SK-N-SH (cell line): ENCODE results near the gene AKT2. TPM values are rescaled to one million over a fixed set of nuclear protein-coding genes. Genes with fewer than 3 reads are reported as not detected.

Source experiments
- CTCF ChIA-PET: fragments of 300-600, 350-600 bp; formaldehyde crosslinking; extraction: SDS; loops from one replicate; lab custom pipeline; 2021; lab: Yijun Ruan, JAX
- POLR2A ChIA-PET: fragments of 350-600 bp; sonication (Branson Sonifier 250); formaldehyde crosslinking; extraction: SDS; loops from one replicate; lab custom pipeline; 2020; ENCODE audit warnings: antibody characterized with exemption, inconsistent platforms; lab: Yijun Ruan, JAX
- DNase-seq: peaks from one replicate; pipeline ENCODE4 v3.0.0; 2012
- H2AFZ ChIP-seq: fragments of 200-600 bp; sonication (generic); 2 replicates; pipeline ENCODE4 v1.8.1; 2016; ENCODE audit warnings: antibody characterized with exemption, mild to moderate bottlenecking, low read depth
- H3F3A ChIP-seq: fragments of 200-600 bp; sonication (generic); replicated peaks from 2 replicates; pipeline ENCODE3; 2016; ENCODE audit warnings: antibody characterized with exemption, mild to moderate bottlenecking; ENCODE audit not compliant: insufficient read depth
- H3K27ac ChIP-seq, 2 experiments: fragments of 200-500 bp in 1 of 2; fragments of 200-600 bp in 1 of 2; sonication (Bioruptor generic) in 1 of 2; sonication (generic), shearing (Covaris generic) in 1 of 2; 2 replicates each; pipeline versions ENCODE4 v1.5.1 to v1.6.1; 2014 to 2016; ENCODE audit warnings: low read depth in 2 of 2, inconsistent platforms in 1 of 2, low read length in 1 of 2, mild to moderate bottlenecking in 1 of 2, mixed read lengths in 1 of 2
- H3K27me3 ChIP-seq: fragments of 200-600 bp; sonication (generic), shearing (Covaris generic); 2 replicates; pipeline ENCODE4 v1.6.1; 2016; ENCODE audit warnings: mixed run types; ENCODE audit not compliant: insufficient read depth
- H3K36me3 ChIP-seq, 2 experiments: fragments of 200-500 bp in 1 of 2; fragments of 200-600 bp in 1 of 2; sonication (Bioruptor generic) in 1 of 2; sonication (generic) in 1 of 2; replicated peaks in 1 of 2; 2 replicates each; pipeline versions ENCODE3 to v1.5.1; 2014 to 2016; ENCODE audit warnings: low read length in 1 of 2, mild to moderate bottlenecking in 1 of 2; ENCODE audit not compliant: insufficient read depth in 2 of 2, control insufficient read depth in 1 of 2
- H3K4me1 ChIP-seq, 2 experiments: fragments of 200-500 bp in 1 of 2; fragments of 200-600 bp in 1 of 2; sonication (Bioruptor generic) in 1 of 2; sonication (generic), shearing (Covaris generic) in 1 of 2; 2 replicates each; pipeline versions ENCODE4 v1.5.1 to v1.6.1; 2014 to 2016; ENCODE audit warnings: low read depth in 1 of 2, low read length in 1 of 2, mixed run types in 1 of 2; ENCODE audit not compliant: insufficient read depth in 2 of 2, control insufficient read depth in 1 of 2
- H3K4me2 ChIP-seq: fragments of 200-600 bp; sonication (generic), shearing (Covaris generic); 2 replicates; pipeline ENCODE4 v1.6.1; 2017; ENCODE audit warnings: mixed run types
- H3K4me3 ChIP-seq, 2 experiments: fragments of 200-500 bp in 1 of 2; fragments of 200-600 bp in 1 of 2; sonication (Bioruptor generic) in 1 of 2; sonication (generic), shearing (Covaris generic) in 1 of 2; 2 replicates each; pipeline versions ENCODE4 v1.5.1 to v1.8.1; 2014 to 2016; ENCODE audit warnings: low read depth in 2 of 2, inconsistent platforms in 1 of 2, low read length in 1 of 2, mild to moderate bottlenecking in 1 of 2, mixed read lengths in 1 of 2, moderate library complexity in 1 of 2
- H3K79me2 ChIP-seq: fragments of 200-600 bp; sonication (generic); 2 replicates; pipeline ENCODE4 v1.8.1; 2017; ENCODE audit warnings: mild to moderate bottlenecking; ENCODE audit not compliant: insufficient read depth
- H3K9ac ChIP-seq: fragments of 200-600 bp; sonication (generic); 2 replicates; pipeline ENCODE4 v1.6.1; 2017; ENCODE audit warnings: mixed run types
- H3K9me2 ChIP-seq: fragments of 200-600 bp; sonication (generic); 2 replicates; pipeline ENCODE4 v1.6.1; 2017; ENCODE audit warnings: mixed run types
- H3K9me3 ChIP-seq: fragments of 200-600 bp; sonication (generic); 2 replicates; pipeline ENCODE4 v1.6.1; 2017; ENCODE audit warnings: mixed run types, mild to moderate bottlenecking, moderate library complexity
- H4K20me1 ChIP-seq: fragments of 200-600 bp; sonication (generic); 2 replicates; pipeline ENCODE4 v1.6.1; 2017; ENCODE audit warnings: mild to moderate bottlenecking, mixed run types; ENCODE audit not compliant: insufficient read depth
- EP300 ChIP-seq, 2 experiments: IDR thresholded peaks; 2 replicates each; pipeline versions ENCODE4 v1.4.0 to v1.6.1; 2012; ENCODE audit warnings: borderline replicate concordance in 1 of 2, low read depth in 1 of 2, low read length in 1 of 2
- FOSL2 ChIP-seq: IDR thresholded peaks from 2 replicates; pipeline ENCODE4 v1.4.0; 2012; ENCODE audit warnings: low read depth, mild to moderate bottlenecking, moderate library complexity, borderline replicate concordance
- FOXJ3 ChIP-seq: sonication (generic); formaldehyde crosslinking; IDR thresholded peaks from 2 replicates; pipeline ENCODE4 v1.5.1; 2020; ENCODE audit warnings: mild to moderate bottlenecking, missing genetic modification reagents
- GABPA ChIP-seq: IDR thresholded peaks from 2 replicates; pipeline ENCODE4 v1.4.0; 2012; ENCODE audit warnings: low read depth, mild to moderate bottlenecking
- MEF2A ChIP-seq: IDR thresholded peaks from 2 replicates; pipeline ENCODE4 v1.4.0; 2012; ENCODE audit warnings: low read depth, borderline replicate concordance
- MXI1 ChIP-seq: IDR thresholded peaks from 2 replicates; pipeline ENCODE4 v1.6.1; 2012; ENCODE audit warnings: mild to moderate bottlenecking, low read depth, low read length, improper control_type of control experiment
- NFIC ChIP-seq: IDR thresholded peaks from 2 replicates; pipeline ENCODE4 v1.4.0; 2012; ENCODE audit warnings: borderline replicate concordance
- NRF1 ChIP-seq: IDR thresholded peaks from 2 replicates; pipeline ENCODE4 v1.6.1; 2012; ENCODE audit warnings: low read depth, mild to moderate bottlenecking, low read length
- POLR2AphosphoS5 ChIP-seq: IDR thresholded peaks from 2 replicates; pipeline ENCODE4 v1.6.1; 2012; ENCODE audit warnings: low read depth, low read length
- REST ChIP-seq: IDR thresholded peaks from 2 replicates; pipeline ENCODE4 v1.6.1; 2012; ENCODE audit warnings: mild to moderate bottlenecking, low read depth, low read length, moderate library complexity
- RFX5 ChIP-seq: IDR thresholded peaks from 2 replicates; pipeline ENCODE4 v1.6.1; 2012; ENCODE audit warnings: mild to moderate bottlenecking, improper control_type of control experiment, low read length
- RXRA ChIP-seq: IDR thresholded peaks from 2 replicates; pipeline ENCODE4 v1.4.0; 2012; ENCODE audit warnings: low read depth, mild to moderate bottlenecking, borderline replicate concordance
- SMC3 ChIP-seq: IDR thresholded peaks from 2 replicates; pipeline ENCODE4 v1.6.1; 2012; ENCODE audit warnings: low read depth, low read length, improper control_type of control experiment
- TAF1 ChIP-seq: IDR thresholded peaks from 2 replicates; pipeline ENCODE4 v1.6.1; 2012; ENCODE audit warnings: low read depth, mild to moderate bottlenecking, low read length, moderate library complexity, borderline replicate concordance
- TCF12 ChIP-seq: IDR thresholded peaks from 2 replicates; pipeline ENCODE4 v1.4.0; 2012
- TEAD4 ChIP-seq: IDR thresholded peaks from 2 replicates; pipeline ENCODE4 v1.4.0; 2012; ENCODE audit warnings: mild to moderate bottlenecking, borderline replicate concordance; ENCODE audit not compliant: insufficient read depth
- USF1 ChIP-seq: IDR thresholded peaks from 2 replicates; pipeline ENCODE4 v1.4.0; 2012; ENCODE audit warnings: low read depth, borderline replicate concordance
- YY1 ChIP-seq: IDR thresholded peaks from 2 replicates; pipeline ENCODE4 v1.4.0; 2012; ENCODE audit warnings: low read depth, mild to moderate bottlenecking
- WGBS: methylation state at CpG from one replicate; pipeline ENCODE4 v1.1.6; 2017; ENCODE audit warnings: low lambda C conversion rate; 5-methylcytosine and 5-hydroxymethylcytosine counted together
- polyA plus RNA-seq, 3 experiments: library from polyadenylated mRNA; depleted of rRNA; stranded (reverse); fragments of >200 nt; gene quantifications; 2 replicates each; pipeline ENCODE4 v1.2.3, GENCODE V29; 2012
- TF ChIP-seq, protein P1 (sequence below): fragments of 150-350 bp; IDR thresholded peaks from 2 replicates; pipeline ENCODE4 v1.6.1; 2017; ENCODE audit warnings: antibody characterized with exemption, low read length, low read depth, borderline replicate concordance
- TF ChIP-seq, protein P2 (sequence below): fragments of 200-600 bp; sonication (generic); IDR thresholded peaks from 2 replicates; pipeline ENCODE4 v1.6.1; 2017; ENCODE audit warnings: antibody characterized with exemption, mild to moderate bottlenecking, moderate library complexity
- TF ChIP-seq, protein P3 (sequence below): IDR thresholded peaks from 2 replicates; pipeline ENCODE4 v1.4.0; 2012; ENCODE audit warnings: low read depth
- TF ChIP-seq, protein P4 (sequence below): IDR thresholded peaks from 2 replicates; pipeline ENCODE4; 2012

AKT2 gene
- polyA plus RNA-seq, 1 of the 3 experiments (the other 2 are of a cell fraction), result 99.8 TPM

GRCh38 chr19:40279120-40279551 is 6.0 kb downstream of the AKT2 start (continued):
- TF ChIP-seq REST (no peak), RXRA (no peak)

DNA sequence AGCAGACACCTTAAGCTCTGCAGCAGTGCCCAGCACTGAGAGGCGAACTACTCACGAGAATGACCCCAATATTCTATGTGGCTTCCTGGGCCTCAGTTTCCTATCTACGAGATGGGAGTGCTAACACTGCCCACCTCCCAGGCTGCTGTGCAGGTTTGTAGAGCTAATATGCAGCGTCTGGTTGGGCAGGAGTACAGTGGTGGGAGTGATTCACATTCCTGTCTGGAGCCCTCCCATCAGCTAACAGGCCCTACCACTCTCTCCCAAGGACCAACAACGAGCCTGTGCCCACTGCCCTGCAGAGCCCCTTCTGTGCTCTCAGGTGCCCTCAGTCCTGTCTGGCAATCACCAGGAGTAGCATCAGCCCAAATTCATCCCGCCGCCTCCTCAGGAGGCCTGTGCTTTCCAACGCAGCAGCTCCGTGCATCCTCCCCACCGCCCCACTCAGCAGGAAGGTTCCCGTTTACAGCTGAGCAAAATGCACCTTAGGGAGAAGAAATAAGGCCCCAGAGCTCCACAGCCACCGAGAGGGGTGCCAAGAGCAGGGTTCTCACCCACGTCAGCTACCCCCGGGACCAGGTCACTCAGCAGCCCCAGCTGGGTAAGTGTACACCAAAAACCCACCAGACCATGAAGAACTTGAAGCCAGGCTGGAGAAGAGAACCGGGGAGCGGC is 6.6 kb downstream of the AKT2 start:
- CTCF ChIA-PET, result interaction anchor here (0.9 to 2.1 kb wide), 2 partner anchors 26 to 399 kb away, joined by 3 to 7 read pairs; no protein-coding TSS in a partner anchor
- Histone ChIP-seq H3K27ac (no peak overlapping the region), H4K20me1 (peaks cover 64% of the 10 kb centered on the region)

More for the DNA sequence above, 6.6 kb downstream of the AKT2 start:
- peaks cover 97% of the 10 kb centered on the region for H3K79me2 ChIP-seq
- no peak for DNase-seq
- 92% methylated on average over 16 of the region's 16 CpGs for WGBS
- H3K9ac ChIP-seq, result no peak overlapping the region
- no peak overlapping the region for H3K4me2 ChIP-seq
- H2AFZ ChIP-seq, result no peak overlapping the region
- no peaks in the 10 kb centered on the region for H3K9me2 ChIP-seq
- peaks cover 15 to 25% of the 10 kb centered on the region in 2 experiments; a peak in 3 of 4 replicates for H3K4me1 ChIP-seq
- TF ChIP-seq YY1 (no peak), NRF1 (no peak), USF1 (no peak), MEF2A (no peak), TCF12 (no peak), NFIC (no peak), GABPA (no peak), POLR2AphosphoS5 (no peak), FOXJ3 (CRISPR knock-in tag) (no peak), TAF1 (no peak), RFX5 (no peak), TEAD4 (no peak), SMC3 (no peak), FOSL2 (no peak), EP300 (IDR thresholded peaks at IDR 0.05; ENCODE audit: borderline replicate concordance in 1 of 2, low read depth in 1 of 2, low read length in 1 of 2) (no peak), MXI1 (no peak)
- TF ChIP-seq, protein P1, sequence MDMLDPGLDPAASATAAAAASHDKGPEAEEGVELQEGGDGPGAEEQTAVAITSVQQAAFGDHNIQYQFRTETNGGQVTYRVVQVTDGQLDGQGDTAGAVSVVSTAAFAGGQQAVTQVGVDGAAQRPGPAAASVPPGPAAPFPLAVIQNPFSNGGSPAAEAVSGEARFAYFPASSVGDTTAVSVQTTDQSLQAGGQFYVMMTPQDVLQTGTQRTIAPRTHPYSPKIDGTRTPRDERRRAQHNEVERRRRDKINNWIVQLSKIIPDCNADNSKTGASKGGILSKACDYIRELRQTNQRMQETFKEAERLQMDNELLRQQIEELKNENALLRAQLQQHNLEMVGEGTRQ, result no peak
- TF ChIP-seq, protein P2, sequence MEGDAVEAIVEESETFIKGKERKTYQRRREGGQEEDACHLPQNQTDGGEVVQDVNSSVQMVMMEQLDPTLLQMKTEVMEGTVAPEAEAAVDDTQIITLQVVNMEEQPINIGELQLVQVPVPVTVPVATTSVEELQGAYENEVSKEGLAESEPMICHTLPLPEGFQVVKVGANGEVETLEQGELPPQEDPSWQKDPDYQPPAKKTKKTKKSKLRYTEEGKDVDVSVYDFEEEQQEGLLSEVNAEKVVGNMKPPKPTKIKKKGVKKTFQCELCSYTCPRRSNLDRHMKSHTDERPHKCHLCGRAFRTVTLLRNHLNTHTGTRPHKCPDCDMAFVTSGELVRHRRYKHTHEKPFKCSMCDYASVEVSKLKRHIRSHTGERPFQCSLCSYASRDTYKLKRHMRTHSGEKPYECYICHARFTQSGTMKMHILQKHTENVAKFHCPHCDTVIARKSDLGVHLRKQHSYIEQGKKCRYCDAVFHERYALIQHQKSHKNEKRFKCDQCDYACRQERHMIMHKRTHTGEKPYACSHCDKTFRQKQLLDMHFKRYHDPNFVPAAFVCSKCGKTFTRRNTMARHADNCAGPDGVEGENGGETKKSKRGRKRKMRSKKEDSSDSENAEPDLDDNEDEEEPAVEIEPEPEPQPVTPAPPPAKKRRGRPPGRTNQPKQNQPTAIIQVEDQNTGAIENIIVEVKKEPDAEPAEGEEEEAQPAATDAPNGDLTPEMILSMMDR, result no peak
- TF ChIP-seq, protein P3, sequence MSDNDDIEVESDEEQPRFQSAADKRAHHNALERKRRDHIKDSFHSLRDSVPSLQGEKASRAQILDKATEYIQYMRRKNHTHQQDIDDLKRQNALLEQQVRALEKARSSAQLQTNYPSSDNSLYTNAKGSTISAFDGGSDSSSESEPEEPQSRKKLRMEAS, result no peak
- TF ChIP-seq, protein P4, sequence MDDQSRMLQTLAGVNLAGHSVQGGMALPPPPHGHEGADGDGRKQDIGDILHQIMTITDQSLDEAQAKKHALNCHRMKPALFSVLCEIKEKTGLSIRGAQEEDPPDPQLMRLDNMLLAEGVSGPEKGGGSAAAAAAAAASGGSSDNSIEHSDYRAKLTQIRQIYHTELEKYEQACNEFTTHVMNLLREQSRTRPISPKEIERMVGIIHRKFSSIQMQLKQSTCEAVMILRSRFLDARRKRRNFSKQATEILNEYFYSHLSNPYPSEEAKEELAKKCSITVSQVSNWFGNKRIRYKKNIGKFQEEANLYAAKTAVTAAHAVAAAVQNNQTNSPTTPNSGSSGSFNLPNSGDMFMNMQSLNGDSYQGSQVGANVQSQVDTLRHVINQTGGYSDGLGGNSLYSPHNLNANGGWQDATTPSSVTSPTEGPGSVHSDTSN, result no peak
- H3F3A ChIP-seq, result no peaks in the 10 kb centered on the region
- H3K36me3 ChIP-seq, result peaks cover 0 to 7% of the 10 kb centered on the region in 2 experiments
- no peaks in the 10 kb centered on the region for H3K9me3 ChIP-seq
- POLR2A ChIA-PET, result no interaction called here
- no peak overlapping the region for H3K4me3 ChIP-seq
- H3K27me3 ChIP-seq, result no peaks in the 10 kb centered on the region
